Measurements from ENCODE around the gene DDX42.

The DDX42 gene

GRCh38 chr17:63774141-63774968 lies at the start of gene DDX42:
TSS of gene DDX42 (plus strand) at chr17:63774170. CDS start at chr17:63787050, 12,880 bp downstream.
- DNase-seq = peak; percentile 84

GRCh38 chr17:63735691-63736090 lies 38.3 kb upstream of the DDX42 start:
- no peak for DNase-seq

GRCh38 chr17:63740464-63741142 lies 33.4 kb upstream of the DDX42 start:
- DNase-seq = no peak

- DNase-seq = peak; percentile 46
These were observed 32.9 kb upstream of the DDX42 start for GRCh38 chr17:63741143-63741407.

- DNase-seq = peak; percentile 98
These were observed 32.4 kb upstream of the DDX42 start, which contains the start of gene STRADA for GRCh38 chr17:63741408-63742173. TSS of gene STRADA (minus strand) at chr17:63741799. CDS start at chr17:63728369, 13,430 bp downstream.

GRCh38 chr17:63751806-63752205 lies 22.2 kb upstream of the DDX42 start:
- DNase-seq = no peak

GRCh38 chr17:63752707-63753106 lies 21.3 kb upstream of the DDX42 start:
- DNase-seq = no peak

GRCh38 chr17:63753215-63753614 lies 20.8 kb upstream of the DDX42 start:
- no peak for DNase-seq

GRCh38 chr17:63754046-63754445 lies 19.9 kb upstream of the DDX42 start:
- DNase-seq = no peak

GRCh38 chr17:63758428-63758827 lies 15.5 kb upstream of the DDX42 start:
- DNase-seq = no peak

- no peak for DNase-seq
These were observed 13.0 kb upstream of the DDX42 start for GRCh38 chr17:63760771-63761539.

- no peak for DNase-seq
These were observed 11.6 kb upstream of the DDX42 start for GRCh38 chr17:63762161-63763078.

GRCh38 chr17:63764716-63765115 lies 9.3 kb upstream of the DDX42 start:
- no peak for DNase-seq

GRCh38 chr17:63766754-63767153 lies 7.2 kb upstream of the DDX42 start:
- no peak for DNase-seq

GRCh38 chr17:63768433-63768832 lies 5.5 kb upstream of the DDX42 start:
- DNase-seq = no peak

- DNase-seq = no peak
These were observed 1.1 kb upstream of the DDX42 start for GRCh38 chr17:63772801-63773271.

- peak; percentile 98 for DNase-seq
These were observed 464 bp upstream of the DDX42 start, which contains the start of gene CCDC47 for GRCh38 chr17:63773272-63774140. TSS of gene CCDC47 (minus strand) at chr17:63773597. CDS start at chr17:63766175, 7,422 bp downstream.

GRCh38 chr17:63774969-63775265 lies 947 bp downstream of the DDX42 start:
- no peak for DNase-seq

- no peak for DNase-seq
These were observed 1.4 kb downstream of the DDX42 start for GRCh38 chr17:63775420-63775819.

GRCh38 chr17:63780507-63780906 lies 6.5 kb downstream of the DDX42 start:
- no peak for DNase-seq

GRCh38 chr17:63780928-63781327 lies 7.0 kb downstream of the DDX42 start:
- no peak for DNase-seq
